ENCODE data around the gene SHC2.

DNA sequence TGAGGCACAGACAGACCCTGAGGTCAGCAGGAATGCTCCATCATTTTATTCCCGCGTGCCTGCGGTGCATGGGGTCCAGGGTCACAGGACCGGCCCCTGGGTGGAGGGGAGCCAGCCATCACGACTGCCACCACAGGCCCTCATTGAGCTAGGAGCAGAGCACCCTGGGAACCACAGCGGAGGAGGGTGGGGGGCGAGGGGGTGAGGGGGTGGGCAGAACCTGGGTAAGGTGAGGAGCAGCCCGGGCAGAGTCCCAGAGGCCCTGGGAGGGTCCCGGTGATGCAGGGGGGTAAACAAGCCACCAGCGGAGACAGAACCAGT lies 34.2 kb upstream of the SHC2 start:
- TF ChIP-seq LEF1 (IDR thresholded peaks at IDR 0.05; ENCODE audit: borderline replicate concordance) (no peak), BHLHE40 (IDR thresholded peaks at IDR 0.05; ENCODE audit: borderline replicate concordance) (no peak), TARDBP (IDR thresholded peaks at IDR 0.05) (no peak), FOXK2 (IDR thresholded peaks at IDR 0.05) (no peak), ARNT (IDR thresholded peaks at IDR 0.05) (no peak), SP1 (IDR thresholded peaks at IDR 0.05) (no peak), SUZ12 (IDR thresholded peaks at IDR 0.05) (no peak), FOXM1 (IDR thresholded peaks at IDR 0.05; ENCODE audit: borderline replicate concordance) (no peak), NFRKB (IDR thresholded peaks at IDR 0.05) (no peak)
